ENCODE data around the gene ZIK1.

DNA sequence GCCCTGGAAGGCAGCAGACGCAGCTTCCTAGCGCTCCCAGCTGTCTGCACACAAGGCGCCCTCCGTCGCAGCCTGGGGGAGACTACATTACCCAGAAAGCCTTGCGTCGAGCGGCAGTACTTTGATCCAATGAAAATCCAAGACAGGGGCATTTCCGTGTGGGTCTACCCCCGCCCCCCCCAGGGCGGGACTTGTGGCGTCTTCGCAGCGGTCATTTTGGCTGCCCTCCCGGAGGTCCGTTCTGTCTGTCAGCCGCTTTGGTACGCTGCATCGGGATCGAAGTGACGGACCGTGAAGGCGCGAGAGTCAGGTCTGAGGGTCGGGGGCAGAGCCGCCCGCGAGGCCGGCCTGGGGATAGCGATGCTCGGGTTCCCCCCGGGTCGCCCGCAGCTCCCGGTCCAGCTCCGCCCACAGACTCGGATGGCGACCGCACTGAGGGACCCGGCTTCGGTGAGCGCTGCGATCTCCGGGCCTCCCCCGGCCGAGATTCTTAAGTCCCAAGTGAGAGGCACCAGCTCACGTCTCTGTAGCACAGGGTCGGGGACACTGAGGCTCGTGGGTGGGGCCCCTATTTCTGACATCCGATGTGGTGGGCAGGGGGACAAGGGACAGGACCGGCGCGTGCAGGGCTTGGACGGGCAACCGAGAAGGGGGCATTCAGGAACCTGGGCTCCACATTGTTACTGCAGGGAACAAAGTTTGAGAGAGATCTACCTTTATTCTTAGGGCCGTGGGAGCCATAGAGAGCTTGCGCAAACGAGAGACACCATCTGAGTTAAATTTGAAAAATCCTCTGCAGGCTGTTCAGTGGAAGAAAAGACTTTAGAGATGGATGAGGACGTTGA lies 49.3 kb downstream of the ZIK1 start, which contains the start of gene ZNF211:
- TF ChIP-seq BHLHE40 (IDR thresholded peaks at IDR 0.05; ENCODE audit: low read depth, low read length) (no peak), POLR2A (IDR thresholded peaks at IDR 0.05; ENCODE audit: low read depth, low read length) (no peak), CHD1 (IDR thresholded peaks at IDR 0.05; ENCODE audit: low read depth, low read length) (no peak), RCOR1 (IDR thresholded peaks at IDR 0.05; ENCODE audit: insufficient replicate concordance, low read length) (no peak), MAFK (IDR thresholded peaks at IDR 0.05; ENCODE audit: low read depth, low read length) (no peak), MXI1 (IDR thresholded peaks at IDR 0.05; ENCODE audit: borderline replicate concordance, low read depth, low read length) (no peak), CEBPB (IDR thresholded peaks at IDR 0.05; ENCODE audit: low read depth, low read length) (peak; percentile 54), MAZ (IDR thresholded peaks at IDR 0.05; ENCODE audit: borderline replicate concordance, low read depth, low read length) (peak; percentile 89), NFE2L2 (IDR thresholded peaks at IDR 0.05; ENCODE audit: low read depth, low read length) (no peak)
- TF ChIP-seq, protein P1, sequence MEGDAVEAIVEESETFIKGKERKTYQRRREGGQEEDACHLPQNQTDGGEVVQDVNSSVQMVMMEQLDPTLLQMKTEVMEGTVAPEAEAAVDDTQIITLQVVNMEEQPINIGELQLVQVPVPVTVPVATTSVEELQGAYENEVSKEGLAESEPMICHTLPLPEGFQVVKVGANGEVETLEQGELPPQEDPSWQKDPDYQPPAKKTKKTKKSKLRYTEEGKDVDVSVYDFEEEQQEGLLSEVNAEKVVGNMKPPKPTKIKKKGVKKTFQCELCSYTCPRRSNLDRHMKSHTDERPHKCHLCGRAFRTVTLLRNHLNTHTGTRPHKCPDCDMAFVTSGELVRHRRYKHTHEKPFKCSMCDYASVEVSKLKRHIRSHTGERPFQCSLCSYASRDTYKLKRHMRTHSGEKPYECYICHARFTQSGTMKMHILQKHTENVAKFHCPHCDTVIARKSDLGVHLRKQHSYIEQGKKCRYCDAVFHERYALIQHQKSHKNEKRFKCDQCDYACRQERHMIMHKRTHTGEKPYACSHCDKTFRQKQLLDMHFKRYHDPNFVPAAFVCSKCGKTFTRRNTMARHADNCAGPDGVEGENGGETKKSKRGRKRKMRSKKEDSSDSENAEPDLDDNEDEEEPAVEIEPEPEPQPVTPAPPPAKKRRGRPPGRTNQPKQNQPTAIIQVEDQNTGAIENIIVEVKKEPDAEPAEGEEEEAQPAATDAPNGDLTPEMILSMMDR (conservative IDR thresholded peaks at IDR 0.05; ENCODE audit: low read depth, low read length) = 0 out of 2 replicates have a peak, but pooled peaks have one; percentile 2
- TF ChIP-seq, protein P2, sequence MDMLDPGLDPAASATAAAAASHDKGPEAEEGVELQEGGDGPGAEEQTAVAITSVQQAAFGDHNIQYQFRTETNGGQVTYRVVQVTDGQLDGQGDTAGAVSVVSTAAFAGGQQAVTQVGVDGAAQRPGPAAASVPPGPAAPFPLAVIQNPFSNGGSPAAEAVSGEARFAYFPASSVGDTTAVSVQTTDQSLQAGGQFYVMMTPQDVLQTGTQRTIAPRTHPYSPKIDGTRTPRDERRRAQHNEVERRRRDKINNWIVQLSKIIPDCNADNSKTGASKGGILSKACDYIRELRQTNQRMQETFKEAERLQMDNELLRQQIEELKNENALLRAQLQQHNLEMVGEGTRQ (IDR thresholded peaks at IDR 0.05; ENCODE audit: low read depth, low read length) = 0 out of 2 replicates have a peak, but pooled peaks have one; percentile 13
- TF ChIP-seq, protein P3, sequence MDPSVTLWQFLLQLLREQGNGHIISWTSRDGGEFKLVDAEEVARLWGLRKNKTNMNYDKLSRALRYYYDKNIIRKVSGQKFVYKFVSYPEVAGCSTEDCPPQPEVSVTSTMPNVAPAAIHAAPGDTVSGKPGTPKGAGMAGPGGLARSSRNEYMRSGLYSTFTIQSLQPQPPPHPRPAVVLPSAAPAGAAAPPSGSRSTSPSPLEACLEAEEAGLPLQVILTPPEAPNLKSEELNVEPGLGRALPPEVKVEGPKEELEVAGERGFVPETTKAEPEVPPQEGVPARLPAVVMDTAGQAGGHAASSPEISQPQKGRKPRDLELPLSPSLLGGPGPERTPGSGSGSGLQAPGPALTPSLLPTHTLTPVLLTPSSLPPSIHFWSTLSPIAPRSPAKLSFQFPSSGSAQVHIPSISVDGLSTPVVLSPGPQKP (IDR thresholded peaks at IDR 0.05; ENCODE audit: borderline replicate concordance, low read depth, low read length) = no peak

Measured in IMR-90 (cell line).